Measurements from ENCODE around the gene RNF151. TPM values are rescaled to one million over a fixed set of nuclear protein-coding genes. Genes with fewer than 3 reads are reported as not detected.

RNF151 gene
- total and polyA plus RNA-seq, 3 experiments from 2014 or later: not detected

- peak within 1 kb of the TSS; percentile 86 for H3K4me3 ChIP-seq (ENCODE audit: low read length)
- POLR2A ChIA-PET: interaction anchor here (0.6 to 3.2 kb wide), 24 partner anchors 9 to 788 kb away, joined by 3 to 35 read pairs (median 4); partner anchors contain the start of genes GFER, MLST8, MSRB1 and NUBP2
- Mint-ChIP-seq H3K27me3 (peaks cover 0 to 1% of the 10 kb centered on the region in 2 donors), H3K4me3 (peak within 1 kb of the TSS; percentile 85 to 99 (median 94)), H3K4me1 (peaks cover 43 to 52% (median 50%) of the 10 kb centered on the region in 3 donors), H3K9me3 (no peaks in the 10 kb centered on the region), H3K27ac (peak within 1 kb of the TSS; percentile 95 to 99 (median 98)), H3K36me3 (peaks cover 0 to 50% (median 8%) of the 10 kb centered on the region in 3 donors)
- H3K4me1 ChIP-seq (ENCODE audit: insufficient read depth, low read length): peaks cover 50% of the 10 kb centered on the region
- H3K9me3 ChIP-seq (ENCODE audit: low read length): no peaks in the 10 kb centered on the region
- H3K27me3 ChIP-seq (ENCODE audit: insufficient read depth, low read length, poor library complexity, severe bottlenecking): no peaks in the 10 kb centered on the region
- H3K27ac ChIP-seq (ENCODE audit: low read depth, low read length): peak within 1 kb of the TSS; percentile 93
- CTCF ChIA-PET: interaction anchor here (0.6 to 2.9 kb wide), 6 partner anchors 18 to 190 kb away, joined by 3 to 8 read pairs (median 4); partner anchors contain the start of genes NUBP2, SPSB3 and TRAF7
- DNase-seq: peak; percentile 96 to 100 (median 98)
- H3K36me3 ChIP-seq (ENCODE audit: insufficient read depth, low read length): peaks cover 24% of the 10 kb centered on the region
Observed at GRCh38 chr16:1964506-1965395, 1.9 kb upstream of the RNF151 start, which contains the start of gene RPS2. Gene RPS2, minus strand, starts transcription at chr16:1964826. Its CDS starts 201 bp downstream, at chr16:1964625.

- H3K36me3 Mint-ChIP-seq: peaks cover 0 to 45% (median 8%) of the 10 kb centered on the region in 3 donors
- peak overlapping the region; percentile 93 for H3K27ac ChIP-seq (ENCODE audit: low read depth, low read length)
- no peaks in the 10 kb centered on the region for H3K27me3 ChIP-seq (ENCODE audit: insufficient read depth, low read length, poor library complexity, severe bottlenecking)
- POLR2A ChIA-PET: interaction anchor here (1.0 to 3.2 kb wide), 13 partner anchors 8 to 545 kb away, joined by 3 to 35 read pairs (median 6); partner anchors contain the start of genes GFER, MSRB1, NUBP2 and SPSB3
- peak overlapping the region; percentile 85 to 99 (median 94) for H3K4me3 Mint-ChIP-seq
- H3K27ac Mint-ChIP-seq: peak overlapping the region; percentile 95 to 99 (median 98)
- H3K9me3 Mint-ChIP-seq: no peaks in the 10 kb centered on the region
- H3K4me1 ChIP-seq (ENCODE audit: insufficient read depth, low read length): peaks cover 43% of the 10 kb centered on the region
- DNase-seq: no peak
- H3K9me3 ChIP-seq (ENCODE audit: low read length): no peaks in the 10 kb centered on the region
- H3K27me3 Mint-ChIP-seq: no peaks in the 10 kb centered on the region
- peak overlapping the region; percentile 86 for H3K4me3 ChIP-seq (ENCODE audit: low read length)
- H3K36me3 ChIP-seq (ENCODE audit: insufficient read depth, low read length): peaks cover 23% of the 10 kb centered on the region
- CTCF ChIA-PET: interaction anchor here (0.6 to 2.9 kb wide), 6 partner anchors 17 to 190 kb away, joined by 3 to 8 read pairs (median 4); partner anchors contain the start of genes NUBP2, SPSB3 and TRAF7
- H3K4me1 Mint-ChIP-seq: peaks cover 39 to 46% (median 44%) of the 10 kb centered on the region in 3 donors
Observed at GRCh38 chr16:1965396-1966001, 1.2 kb upstream of the RNF151 start.

DNA sequence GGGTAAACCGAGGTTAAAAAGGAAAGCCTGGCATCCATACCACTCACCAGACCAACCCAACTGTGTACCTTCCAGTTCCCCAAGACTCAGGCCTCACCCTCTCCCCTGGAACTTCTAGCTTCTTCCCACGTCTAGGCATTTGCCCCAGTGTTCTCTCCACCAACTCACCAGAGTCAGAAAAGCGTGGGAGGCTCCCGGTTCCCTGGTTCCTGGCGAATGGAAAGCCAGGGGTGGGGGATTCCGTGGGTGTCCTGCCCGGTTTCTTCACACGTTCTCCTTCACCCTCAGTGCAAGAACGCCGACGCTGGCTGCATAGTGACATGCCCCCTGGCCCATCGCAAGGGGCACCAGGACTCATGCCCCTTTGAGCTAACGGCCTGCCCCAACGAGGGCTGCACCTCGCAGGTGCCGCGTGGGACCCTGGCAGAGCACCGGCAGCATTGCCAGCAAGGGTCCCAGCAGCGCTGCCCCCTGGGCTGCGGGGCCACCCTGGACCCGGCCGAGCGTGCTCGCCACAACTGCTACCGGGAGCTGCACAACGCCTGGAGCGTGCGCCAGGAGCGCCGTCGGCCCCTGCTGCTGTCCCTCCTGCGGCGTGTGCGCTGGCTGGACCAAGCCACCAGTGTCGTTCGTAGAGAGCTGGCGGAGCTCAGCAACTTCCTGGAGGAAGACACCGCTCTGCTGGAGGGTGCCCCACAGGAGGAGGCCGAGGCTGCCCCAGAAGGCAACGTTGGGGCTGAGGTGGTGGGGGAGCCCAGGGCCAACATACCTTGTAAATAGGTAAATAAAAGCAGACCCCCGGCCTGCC lies 1.7 kb downstream of the RNF151 start:
- Mint-ChIP-seq H3K4me1 (peaks cover 32 to 37% (median 35%) of the 10 kb centered on the region in 3 donors), H3K36me3 (peaks cover 0 to 28% (median 2%) of the 10 kb centered on the region in 3 donors), H3K27ac (peak overlapping the region in 3 of 8 donors; percentile 21 to 68 (median 46)), H3K9me3 (peaks cover 0 to 5% (median 0%) of the 10 kb centered on the region in 5 donors), H3K4me3 (peak overlapping the region in 2 of 7 donors; percentile 23 to 82), H3K27me3 (peaks cover 0 to 5% of the 10 kb centered on the region in 2 donors)
- H3K4me1 ChIP-seq (ENCODE audit: insufficient read depth, low read length): peaks cover 33% of the 10 kb centered on the region
- POLR2A ChIA-PET: no interaction called here
- no peak overlapping the region for H3K27ac ChIP-seq (ENCODE audit: low read depth, low read length)
- no peak overlapping the region for H3K4me3 ChIP-seq (ENCODE audit: low read length)
- H3K36me3 ChIP-seq (ENCODE audit: insufficient read depth, low read length): peaks cover 4% of the 10 kb centered on the region
- CTCF ChIA-PET: interaction anchor here (1.7 kb wide), 2 partner anchors 9 to 39 kb away, joined by 3 to 4 read pairs; partner anchors contain the start of gene NDUFB10
- H3K9me3 ChIP-seq (ENCODE audit: low read length): no peaks in the 10 kb centered on the region
- H3K27me3 ChIP-seq (ENCODE audit: insufficient read depth, low read length, poor library complexity, severe bottlenecking): no peaks in the 10 kb centered on the region
- DNase-seq: no peak

GRCh38 chr16:1971796-1972489 lies 5.3 kb downstream of the RNF151 start, which contains the start of gene TBL3:
Gene TBL3, plus strand, starts transcription at chr16:1972053. Its CDS starts 112 bp downstream, at chr16:1972165.
- Mint-ChIP-seq H3K36me3 (peaks cover 0 to 41% (median 2%) of the 10 kb centered on the region in 3 donors), H3K27me3 (peaks cover 0 to 5% of the 10 kb centered on the region in 2 donors), H3K9me3 (peaks cover 0 to 5% (median 0%) of the 10 kb centered on the region in 5 donors), H3K4me3 (peak within 1 kb of the TSS; percentile 89 to 97 (median 93)), H3K4me1 (peaks cover 17 to 20% (median 19%) of the 10 kb centered on the region in 3 donors), H3K27ac (peak within 1 kb of the TSS; percentile 96 to 99 (median 98))
- Histone ChIP-seq H3K36me3 (ENCODE audit: insufficient read depth, low read length) (peaks cover 20% of the 10 kb centered on the region), H3K4me1 (ENCODE audit: insufficient read depth, low read length) (peaks cover 17% of the 10 kb centered on the region), H3K9me3 (ENCODE audit: low read length) (no peaks in the 10 kb centered on the region), H3K4me3 (ENCODE audit: low read length) (peak within 1 kb of the TSS; percentile 66), H3K27me3 (ENCODE audit: insufficient read depth, low read length, poor library complexity, severe bottlenecking) (no peaks in the 10 kb centered on the region), H3K27ac (ENCODE audit: low read depth, low read length) (peak within 1 kb of the TSS; percentile 83)
- ChIA-PET CTCF (interaction anchor here (0.6 to 1.6 kb wide), 8 partner anchors 8 to 167 kb away, joined by 3 to 5 read pairs (median 4); partner anchors contain the start of gene NDUFB10), POLR2A (interaction anchor here (0.6 to 1.7 kb wide), 11 partner anchors 8 to 1157 kb away, joined by 3 to 17 read pairs (median 5); partner anchors contain the start of genes GFER, NDUFB10, NUBP2 and PGP)
- peak; percentile 95 to 98 (median 97) for DNase-seq

DNA sequence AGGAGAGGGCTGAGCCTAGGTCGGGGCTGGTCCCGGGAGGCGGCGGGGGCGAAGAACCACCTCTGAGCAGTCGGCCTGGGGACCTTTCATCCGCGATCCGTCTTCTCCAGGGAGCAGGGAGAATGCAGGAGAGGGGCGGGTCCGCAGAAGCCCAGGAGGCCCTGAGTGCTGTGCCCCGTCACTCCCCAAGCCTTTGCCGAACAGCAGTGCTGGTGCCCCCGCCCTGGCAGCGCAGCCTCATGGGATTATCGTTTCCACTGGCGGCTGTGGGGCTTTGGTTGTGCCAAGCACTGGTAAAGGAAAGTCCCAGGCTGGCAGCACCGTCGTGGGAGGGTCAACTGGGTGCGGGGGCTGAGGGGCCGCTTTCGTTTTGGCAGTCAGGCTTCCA lies 5.8 kb downstream of the RNF151 start:
- Histone ChIP-seq H3K27ac (ENCODE audit: low read depth, low read length) (peak overlapping the region; percentile 83), H3K4me1 (ENCODE audit: insufficient read depth, low read length) (peaks cover 17% of the 10 kb centered on the region), H3K27me3 (ENCODE audit: insufficient read depth, low read length, poor library complexity, severe bottlenecking) (no peaks in the 10 kb centered on the region), H3K36me3 (ENCODE audit: insufficient read depth, low read length) (peaks cover 20% of the 10 kb centered on the region), H3K9me3 (ENCODE audit: low read length) (no peaks in the 10 kb centered on the region), H3K4me3 (ENCODE audit: low read length) (peak overlapping the region; percentile 66)
- peaks cover 17 to 20% (median 19%) of the 10 kb centered on the region in 3 donors for H3K4me1 Mint-ChIP-seq
- peaks cover 0 to 45% (median 2%) of the 10 kb centered on the region in 3 donors for H3K36me3 Mint-ChIP-seq
- ChIA-PET CTCF (interaction anchor here (0.9 to 1.6 kb wide), 5 partner anchors 9 to 32 kb away, joined by 3 to 5 read pairs (median 4); partner anchors contain the start of gene NDUFB10), POLR2A (interaction anchor here (1.2 to 1.7 kb wide), 8 partner anchors 8 to 190 kb away, joined by 3 to 17 read pairs (median 9); partner anchors contain the start of genes GFER, NDUFB10, NUBP2 and RPS2)
- peak overlapping the region; percentile 89 to 97 (median 93) for H3K4me3 Mint-ChIP-seq
- H3K9me3 Mint-ChIP-seq: peaks cover 0 to 5% (median 0%) of the 10 kb centered on the region in 5 donors
- peak overlapping the region in 6 of 8 donors; percentile 66 to 97 (median 76) for H3K27ac Mint-ChIP-seq
- DNase-seq: no peak
- peaks cover 0 to 5% of the 10 kb centered on the region in 2 donors for H3K27me3 Mint-ChIP-seq

DNA sequence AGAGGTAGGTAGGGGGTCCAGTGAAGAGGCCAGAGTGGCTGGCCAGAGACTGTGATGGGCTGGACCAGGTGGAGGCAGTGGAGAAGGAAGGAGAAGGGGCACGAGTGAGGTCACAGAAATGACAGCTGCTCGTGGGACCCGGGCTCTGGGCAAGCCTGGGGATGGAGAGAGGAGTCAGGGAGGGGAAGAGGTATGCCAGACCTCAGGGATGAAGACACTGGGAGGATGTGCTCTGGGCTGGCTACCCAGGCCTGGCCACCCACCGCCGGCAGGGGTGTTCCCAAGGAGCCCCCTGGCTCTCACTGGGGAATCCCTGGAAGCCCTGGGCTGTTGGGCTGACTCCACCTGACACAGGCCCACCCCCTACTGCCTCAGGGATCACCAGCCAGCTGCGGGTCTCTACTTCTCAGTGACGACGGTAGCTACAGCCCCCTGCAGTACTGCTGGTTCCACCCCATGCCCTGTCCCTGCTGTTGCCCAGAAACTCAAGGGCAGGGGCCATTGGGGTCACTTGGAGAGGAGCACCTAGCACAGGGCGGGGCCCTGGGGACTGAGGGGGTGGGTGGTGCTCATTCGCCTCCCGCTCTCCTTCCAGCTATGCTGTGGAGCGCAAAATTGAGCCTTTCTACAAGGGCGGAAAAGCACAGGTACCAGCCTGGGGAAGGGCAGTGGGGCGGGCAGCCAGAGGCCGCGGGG lies 7.0 kb downstream of the RNF151 start:
- no peak overlapping the region for H3K4me3 ChIP-seq (ENCODE audit: low read length)
- Mint-ChIP-seq H3K27me3 (peaks cover 0 to 5% of the 10 kb centered on the region in 2 donors), H3K4me3 (peak overlapping the region in 5 of 7 donors; percentile 12 to 93 (median 52)), H3K9me3 (peaks cover 0 to 5% (median 0%) of the 10 kb centered on the region in 5 donors), H3K27ac (no peak overlapping the region), H3K4me1 (peaks cover 17 to 20% (median 19%) of the 10 kb centered on the region in 3 donors), H3K36me3 (peaks cover 0 to 56% (median 2%) of the 10 kb centered on the region in 3 donors)
- no peaks in the 10 kb centered on the region for H3K9me3 ChIP-seq (ENCODE audit: low read length)
- POLR2A ChIA-PET: interaction anchor here (0.6 to 1.2 kb wide), 2 partner anchors 9 to 13 kb away, joined by 3 to 6 read pairs; partner anchors contain the start of gene RPS2
- no peaks in the 10 kb centered on the region for H3K27me3 ChIP-seq (ENCODE audit: insufficient read depth, low read length, poor library complexity, severe bottlenecking)
- H3K4me1 ChIP-seq (ENCODE audit: insufficient read depth, low read length): peaks cover 17% of the 10 kb centered on the region
- no peak for DNase-seq
- peaks cover 20% of the 10 kb centered on the region for H3K36me3 ChIP-seq (ENCODE audit: insufficient read depth, low read length)
- CTCF ChIA-PET: interaction anchor here (0.7 to 1.0 kb wide), 2 partner anchors 13 to 31 kb away, joined by 3 read pairs; no protein-coding TSS in a partner anchor
- no peak overlapping the region for H3K27ac ChIP-seq (ENCODE audit: low read depth, low read length)

All from CD8-positive, alpha-beta memory T cell (primary cell).